Lower lobe of right lung (tissue), 2 donors: ENCODE measurements around the gene SLC7A5. TPM values are rescaled to one million over a fixed set of nuclear protein-coding genes. Genes with fewer than 3 reads are reported as not detected.
A peak's percentile ranks its signal among the peaks of the same experiment; 100 is the strongest.

Source experiments
- ATAC-seq, 2 donors: fragments of 200-7000 bp; cut with Tn5 transposase; one replicate each; pipeline ENCODE4 v1.9.1; 2020 to 2022; ENCODE audit warnings: mild to moderate bottlenecking in 2 of 2, moderate library complexity in 2 of 2
- DNase-seq: peaks from one replicate; pipeline ENCODE4 v3.0.0-alpha.2; 2020
- H3K27ac ChIP-seq: fragments of 200-600 bp; one replicate; pipeline ENCODE4 v1.8.0; 2022
- H3K27me3 ChIP-seq: fragments of 200-600 bp; one replicate; pipeline ENCODE4 v1.8.0; 2022; ENCODE audit warnings: low read depth
- H3K36me3 ChIP-seq: fragments of 200-600 bp; one replicate; pipeline ENCODE4 v1.8.0; 2022; ENCODE audit warnings: mild to moderate bottlenecking
- H3K4me1 ChIP-seq: fragments of 200-600 bp; one replicate; pipeline ENCODE4 v1.8.0; 2022
- H3K4me3 ChIP-seq: fragments of 200-600 bp; one replicate; pipeline ENCODE4 v1.8.0; 2022; ENCODE audit warnings: mild to moderate bottlenecking
- H3K9me3 ChIP-seq: fragments of 200-600 bp; one replicate; pipeline ENCODE4 v1.8.0; 2022
- intact Hi-C: fragments of 100-400 bp; cut with DNase I; formaldehyde crosslinking; loops from one replicate; pipeline ENCODE4 v1.11.0; 2022
- total RNA-seq: library from RNA; stranded (reverse); fragmentation: NEBNext Ultra II Directional; extraction: Animal tissue kit (Norgen Biotek cat#: 25700); gene quantifications from one replicate; pipeline ENCODE4 v1.2.1, GENCODE V29; 2021
- TF ChIP-seq, protein P1 (sequence below): fragments of 200-600 bp; IDR thresholded peaks from one replicate; pipeline ENCODE4 v1.8.0; 2022; ENCODE audit warnings: antibody characterized with exemption, mild to moderate bottlenecking
- donor health status: DM: no; HTN: yes; CAD: no; lungs with severe emphysema.

Gene SLC7A5
- total RNA-seq, 1 donor from 2014 or later = 10.7 TPM

DNA sequence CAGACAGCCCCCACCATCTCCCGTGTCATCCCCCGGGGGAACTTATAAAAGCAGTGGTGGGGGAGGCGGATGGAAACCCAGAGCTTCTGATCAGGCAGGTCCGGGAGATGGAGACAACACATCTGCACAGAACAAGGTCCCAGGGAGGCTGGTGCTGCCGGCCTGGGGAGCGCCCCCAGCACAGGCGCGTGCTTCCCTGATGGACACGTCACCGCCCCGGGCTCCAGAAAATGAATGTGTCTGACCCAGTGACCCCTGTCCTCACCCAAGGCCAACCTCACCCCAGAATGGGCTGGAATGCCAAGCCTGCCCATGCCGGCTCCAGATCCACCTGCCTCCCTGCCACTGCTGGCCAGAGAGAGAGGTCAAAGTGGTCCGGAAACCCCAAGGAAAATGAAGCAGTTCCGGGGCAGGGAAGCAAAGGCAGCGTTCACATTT is 12.5 kb downstream of the SLC7A5 start:
- Histone ChIP-seq H3K27ac (peak overlapping the region; percentile 80), H3K9me3 (no peaks in the 10 kb centered on the region), H3K4me1 (peaks cover 38% of the 10 kb centered on the region), H3K4me3 (no peak overlapping the region), H3K27me3 (peaks cover under 1% of the 10 kb centered on the region), H3K36me3 (no peaks in the 10 kb centered on the region)
- intact Hi-C loops = no loop called here
- TF ChIP-seq, protein P1, sequence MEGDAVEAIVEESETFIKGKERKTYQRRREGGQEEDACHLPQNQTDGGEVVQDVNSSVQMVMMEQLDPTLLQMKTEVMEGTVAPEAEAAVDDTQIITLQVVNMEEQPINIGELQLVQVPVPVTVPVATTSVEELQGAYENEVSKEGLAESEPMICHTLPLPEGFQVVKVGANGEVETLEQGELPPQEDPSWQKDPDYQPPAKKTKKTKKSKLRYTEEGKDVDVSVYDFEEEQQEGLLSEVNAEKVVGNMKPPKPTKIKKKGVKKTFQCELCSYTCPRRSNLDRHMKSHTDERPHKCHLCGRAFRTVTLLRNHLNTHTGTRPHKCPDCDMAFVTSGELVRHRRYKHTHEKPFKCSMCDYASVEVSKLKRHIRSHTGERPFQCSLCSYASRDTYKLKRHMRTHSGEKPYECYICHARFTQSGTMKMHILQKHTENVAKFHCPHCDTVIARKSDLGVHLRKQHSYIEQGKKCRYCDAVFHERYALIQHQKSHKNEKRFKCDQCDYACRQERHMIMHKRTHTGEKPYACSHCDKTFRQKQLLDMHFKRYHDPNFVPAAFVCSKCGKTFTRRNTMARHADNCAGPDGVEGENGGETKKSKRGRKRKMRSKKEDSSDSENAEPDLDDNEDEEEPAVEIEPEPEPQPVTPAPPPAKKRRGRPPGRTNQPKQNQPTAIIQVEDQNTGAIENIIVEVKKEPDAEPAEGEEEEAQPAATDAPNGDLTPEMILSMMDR = no peak
- DNase-seq = no peak
- no peak for ATAC-seq

DNA sequence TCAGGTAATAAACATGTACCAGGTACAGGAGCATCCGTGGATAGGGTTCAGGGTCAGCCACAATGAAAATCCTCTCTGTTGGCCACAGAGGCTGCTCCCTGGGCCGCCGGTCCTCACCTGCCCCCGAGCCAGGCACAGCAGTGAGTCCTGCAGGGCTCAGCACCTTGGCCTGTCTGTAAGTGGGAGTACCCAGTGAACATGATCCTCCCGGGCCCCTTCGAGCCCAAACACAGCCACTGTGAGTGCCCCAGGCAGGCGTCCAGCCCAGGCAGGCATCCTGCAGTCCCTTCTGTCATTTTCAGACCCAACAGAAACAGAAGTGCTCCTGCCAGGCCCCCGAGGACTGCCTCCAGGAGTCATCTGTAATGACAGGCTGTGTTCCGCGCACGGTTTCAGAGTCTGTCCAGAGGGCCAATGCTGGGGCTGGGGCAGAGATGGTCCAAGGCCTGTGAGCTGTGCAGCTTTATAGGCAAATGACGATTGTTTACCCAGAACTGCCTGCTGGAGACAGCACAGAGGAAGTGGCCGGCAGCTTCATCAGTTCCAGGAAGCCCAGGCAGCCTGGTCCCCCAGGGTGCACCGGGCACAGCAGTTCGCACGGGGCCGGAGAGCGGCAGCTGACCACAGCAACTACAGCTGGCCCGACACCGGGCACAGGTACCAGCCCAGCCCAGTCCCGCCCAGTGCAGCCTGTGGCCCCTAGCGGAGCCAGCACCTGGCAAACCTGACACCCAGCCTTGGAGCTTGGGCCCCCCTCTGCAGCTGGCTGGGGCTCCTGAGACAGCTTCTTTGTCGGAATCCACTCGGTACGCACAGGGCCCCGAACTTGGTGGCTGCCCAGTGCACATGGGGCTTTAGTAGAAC is 13.2 kb downstream of the SLC7A5 start:
- peaks cover 5% of the 10 kb centered on the region for H3K36me3 ChIP-seq
- peaks cover 38% of the 10 kb centered on the region for H3K4me1 ChIP-seq
- TF ChIP-seq, protein P1 = no peak
- peak overlapping the region; percentile 23 for H3K4me3 ChIP-seq
- no peaks in the 10 kb centered on the region for H3K9me3 ChIP-seq
- intact Hi-C loops = no loop called here
- peak; percentile 22 to 56 for ATAC-seq
- H3K27me3 ChIP-seq = peaks cover 5% of the 10 kb centered on the region
- DNase-seq = peak; percentile 82
- H3K27ac ChIP-seq = peak overlapping the region; percentile 80

DNA sequence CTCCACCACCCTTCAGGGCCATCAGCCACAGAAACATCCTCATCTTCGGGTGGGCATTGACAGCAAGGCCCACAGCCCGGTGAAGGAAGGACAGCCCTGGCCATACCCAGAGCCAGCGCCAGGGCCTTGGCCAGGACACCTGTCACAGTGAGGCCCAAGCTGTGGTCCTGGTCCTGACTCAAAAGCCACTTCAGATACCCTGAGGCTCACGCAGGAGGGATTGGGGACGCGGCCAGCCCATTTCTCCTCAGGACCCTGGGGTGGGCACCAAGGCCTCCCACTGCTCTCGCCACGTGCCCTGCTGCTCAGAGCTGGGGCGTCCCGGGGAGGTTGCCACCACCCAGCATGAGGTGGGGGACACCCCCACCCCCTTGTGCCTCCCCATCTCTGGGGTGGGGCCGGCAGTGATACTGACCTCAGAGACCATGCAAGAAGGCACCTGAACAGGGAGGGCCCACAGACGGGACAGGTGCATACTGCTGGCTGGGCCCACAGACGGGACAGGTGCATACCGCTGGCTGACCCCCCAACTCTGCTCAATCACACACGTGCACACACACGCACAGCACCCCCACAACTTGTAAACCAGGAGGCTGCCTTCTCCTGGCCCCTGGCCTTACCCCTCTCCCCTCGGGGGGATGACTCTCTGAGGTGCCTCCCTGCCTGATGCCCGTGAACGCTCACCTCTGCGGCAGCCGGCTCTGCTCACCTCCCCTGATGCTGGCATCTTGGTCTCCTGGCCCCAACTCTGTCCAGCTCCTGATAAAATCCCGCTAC is 14.2 kb downstream of the SLC7A5 start:
- Histone ChIP-seq H3K36me3 (peaks cover 12% of the 10 kb centered on the region), H3K27me3 (peaks cover 5% of the 10 kb centered on the region), H3K4me3 (peak overlapping the region; percentile 23), H3K27ac (peak overlapping the region; percentile 80), H3K4me1 (peaks cover 45% of the 10 kb centered on the region), H3K9me3 (no peaks in the 10 kb centered on the region)
- intact Hi-C loops = no loop called here
- DNase-seq = no peak
- TF ChIP-seq, protein P1 = no peak
- ATAC-seq = no peak

DNA sequence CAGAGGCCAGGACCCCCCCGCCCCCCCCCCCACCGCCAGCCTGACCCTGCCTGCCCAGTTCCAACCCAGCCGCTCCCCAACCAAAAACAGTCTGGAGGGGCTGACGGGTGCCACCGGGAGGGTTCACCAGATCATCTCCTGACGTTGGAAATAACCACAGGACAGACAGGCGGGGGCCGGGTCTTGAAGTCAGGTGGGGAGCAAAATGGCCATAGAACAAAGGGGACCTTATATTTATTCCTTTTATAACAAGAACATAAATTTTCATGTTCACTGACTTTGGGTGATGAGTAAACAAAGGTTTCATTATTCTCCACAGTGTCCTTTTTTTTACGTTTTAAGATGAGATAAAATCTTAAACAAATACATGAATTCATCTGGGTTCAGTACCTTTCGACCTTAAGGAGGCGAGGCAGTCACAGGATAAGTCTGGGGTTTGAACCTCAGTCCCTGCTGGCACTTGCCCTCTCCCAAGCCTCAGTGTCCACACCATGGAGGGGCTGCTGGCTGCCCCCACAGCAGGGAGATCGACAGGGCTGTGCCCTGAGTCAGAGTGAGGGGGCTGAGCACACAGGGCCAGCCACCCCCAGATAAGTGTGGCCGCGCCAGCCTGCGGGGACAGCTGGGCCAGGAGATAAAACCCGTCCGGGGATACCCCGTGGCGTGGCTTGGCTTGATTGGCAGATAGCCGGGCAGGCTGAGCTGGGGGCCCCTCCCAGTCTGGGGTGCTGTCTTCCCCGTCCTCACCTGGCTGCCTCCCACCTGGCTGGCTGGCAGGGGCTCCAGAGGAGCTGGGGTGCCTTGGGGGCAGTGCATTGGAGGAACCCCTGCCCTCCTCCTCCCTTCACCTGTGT is 15.0 kb downstream of the SLC7A5 start:
- DNase-seq = no peak
- Histone ChIP-seq H3K4me3 (peak overlapping the region; percentile 40), H3K9me3 (no peaks in the 10 kb centered on the region), H3K36me3 (peaks cover 12% of the 10 kb centered on the region), H3K27me3 (peaks cover 5% of the 10 kb centered on the region), H3K27ac (peak overlapping the region; percentile 60), H3K4me1 (peaks cover 53% of the 10 kb centered on the region)
- intact Hi-C loops = no loop called here
- TF ChIP-seq, protein P1 = no peak
- ATAC-seq = peak in 1 of 2 donors; percentile 1
